Peyer's patch (tissue), 4 donors: ENCODE measurements around the gene PPP1R14C.
"Not testable (repeated sequence)": the region's sequence is repeated elsewhere in the genome, so short reads cannot be mapped to it uniquely, and the experiment has no call there.

Source experiments
- POLR2A ChIP-seq, 2 donors: fragments of 450-650 bp; IDR thresholded peaks; one replicate each; pipeline ENCODE4 v1.5.1; 2017; ENCODE audit warnings: antibody characterized with exemption in 2 of 2, mild to moderate bottlenecking in 2 of 2, moderate library complexity in 2 of 2
- TF ChIP-seq, protein P1 (sequence below), 6 experiments: fragments of 450-650 bp in 4 of 6; fragments of 200-600 bp in 2 of 6; sonication (generic) in 1 of 6; IDR thresholded peaks; one replicate each; pipeline ENCODE4 v1.5.1; 2017 to 2019; ENCODE audit warnings: antibody characterized with exemption in 6 of 6, mild to moderate bottlenecking in 3 of 6, moderate library complexity in 1 of 6

DNA sequence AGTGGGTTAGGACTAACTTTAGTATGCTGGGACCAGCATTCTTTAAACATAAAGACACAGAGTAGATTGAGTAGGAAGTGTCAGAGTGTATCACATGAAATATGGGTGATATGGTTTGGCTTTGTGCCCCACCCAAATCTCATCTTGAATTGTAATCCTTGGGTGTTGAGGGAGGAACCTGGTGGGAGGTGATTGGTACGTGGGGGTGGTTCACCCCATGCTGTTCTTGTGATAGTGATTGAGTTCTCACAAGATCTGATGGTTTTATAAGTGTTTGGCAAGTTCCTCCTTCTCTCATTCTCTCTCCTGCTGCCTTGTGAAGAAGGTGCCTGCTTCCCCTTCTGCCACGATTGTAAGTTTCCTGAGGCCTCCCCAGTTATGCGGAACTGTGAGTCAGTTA is 5.1 kb upstream of the PPP1R14C start:
- TF ChIP-seq, protein P1, sequence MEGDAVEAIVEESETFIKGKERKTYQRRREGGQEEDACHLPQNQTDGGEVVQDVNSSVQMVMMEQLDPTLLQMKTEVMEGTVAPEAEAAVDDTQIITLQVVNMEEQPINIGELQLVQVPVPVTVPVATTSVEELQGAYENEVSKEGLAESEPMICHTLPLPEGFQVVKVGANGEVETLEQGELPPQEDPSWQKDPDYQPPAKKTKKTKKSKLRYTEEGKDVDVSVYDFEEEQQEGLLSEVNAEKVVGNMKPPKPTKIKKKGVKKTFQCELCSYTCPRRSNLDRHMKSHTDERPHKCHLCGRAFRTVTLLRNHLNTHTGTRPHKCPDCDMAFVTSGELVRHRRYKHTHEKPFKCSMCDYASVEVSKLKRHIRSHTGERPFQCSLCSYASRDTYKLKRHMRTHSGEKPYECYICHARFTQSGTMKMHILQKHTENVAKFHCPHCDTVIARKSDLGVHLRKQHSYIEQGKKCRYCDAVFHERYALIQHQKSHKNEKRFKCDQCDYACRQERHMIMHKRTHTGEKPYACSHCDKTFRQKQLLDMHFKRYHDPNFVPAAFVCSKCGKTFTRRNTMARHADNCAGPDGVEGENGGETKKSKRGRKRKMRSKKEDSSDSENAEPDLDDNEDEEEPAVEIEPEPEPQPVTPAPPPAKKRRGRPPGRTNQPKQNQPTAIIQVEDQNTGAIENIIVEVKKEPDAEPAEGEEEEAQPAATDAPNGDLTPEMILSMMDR (IDR thresholded peaks at IDR 0.05): not testable (repeated sequence)
- not testable (repeated sequence) for TF ChIP-seq POLR2A (IDR thresholded peaks at IDR 0.05)
